NCI-H1417 (cell line): Measurements from ENCODE around the gene TNFRSF12A.

Experiments used
- DNase-seq, 3 experiments: peaks; one replicate each; lab custom pipeline; 2025; lab: John Stamatoyannopoulos, UW

Gene TNFRSF12A, protein sequence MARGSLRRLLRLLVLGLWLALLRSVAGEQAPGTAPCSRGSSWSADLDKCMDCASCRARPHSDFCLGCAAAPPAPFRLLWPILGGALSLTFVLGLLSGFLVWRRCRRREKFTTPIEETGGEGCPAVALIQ

DNA sequence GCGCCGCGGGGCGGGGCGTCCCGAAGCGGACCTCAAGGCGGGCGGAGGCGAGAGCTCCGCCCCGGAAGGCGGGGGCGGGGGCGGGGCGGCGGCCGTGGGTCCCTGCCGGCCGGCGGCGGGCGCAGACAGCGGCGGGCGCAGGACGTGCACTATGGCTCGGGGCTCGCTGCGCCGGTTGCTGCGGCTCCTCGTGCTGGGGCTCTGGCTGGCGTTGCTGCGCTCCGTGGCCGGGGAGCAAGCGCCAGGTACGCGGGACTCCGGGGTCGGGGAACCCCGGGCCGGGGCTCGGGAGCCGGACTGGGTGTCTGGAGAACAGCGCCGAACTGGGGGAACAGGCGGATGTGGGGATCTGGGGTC, at the start of gene TNFRSF12A:
TNFRSF12A (plus strand) TSS at position 122 of the 357 bp plus-strand sequence; CDS start at position 152, 30 bp downstream.
- peak; percentile 65 to 93 (median 66) for DNase-seq

DNA sequence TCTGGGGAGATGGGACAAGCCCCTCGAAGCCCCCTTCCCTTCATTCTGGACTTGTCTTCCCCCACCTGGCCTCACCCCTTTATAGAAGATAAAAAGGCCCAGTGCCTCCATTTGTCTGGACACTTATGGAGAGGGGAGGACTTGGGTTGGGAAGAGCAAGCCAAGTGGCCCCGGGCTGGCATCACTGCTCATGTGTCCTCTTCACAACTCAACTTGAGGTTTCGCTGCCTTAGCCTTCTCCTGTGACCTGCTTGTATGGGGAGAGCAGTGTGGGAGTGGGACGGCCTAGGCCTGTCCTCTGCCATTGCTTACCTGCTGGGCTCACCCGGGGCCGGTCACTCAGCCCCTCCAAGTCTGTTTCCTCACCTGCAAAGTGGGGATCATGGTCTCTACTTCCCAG, 49.6 kb upstream of the TNFRSF12A start:
- DNase-seq: peak in 1 of 3 experiments; percentile 38

DNA sequence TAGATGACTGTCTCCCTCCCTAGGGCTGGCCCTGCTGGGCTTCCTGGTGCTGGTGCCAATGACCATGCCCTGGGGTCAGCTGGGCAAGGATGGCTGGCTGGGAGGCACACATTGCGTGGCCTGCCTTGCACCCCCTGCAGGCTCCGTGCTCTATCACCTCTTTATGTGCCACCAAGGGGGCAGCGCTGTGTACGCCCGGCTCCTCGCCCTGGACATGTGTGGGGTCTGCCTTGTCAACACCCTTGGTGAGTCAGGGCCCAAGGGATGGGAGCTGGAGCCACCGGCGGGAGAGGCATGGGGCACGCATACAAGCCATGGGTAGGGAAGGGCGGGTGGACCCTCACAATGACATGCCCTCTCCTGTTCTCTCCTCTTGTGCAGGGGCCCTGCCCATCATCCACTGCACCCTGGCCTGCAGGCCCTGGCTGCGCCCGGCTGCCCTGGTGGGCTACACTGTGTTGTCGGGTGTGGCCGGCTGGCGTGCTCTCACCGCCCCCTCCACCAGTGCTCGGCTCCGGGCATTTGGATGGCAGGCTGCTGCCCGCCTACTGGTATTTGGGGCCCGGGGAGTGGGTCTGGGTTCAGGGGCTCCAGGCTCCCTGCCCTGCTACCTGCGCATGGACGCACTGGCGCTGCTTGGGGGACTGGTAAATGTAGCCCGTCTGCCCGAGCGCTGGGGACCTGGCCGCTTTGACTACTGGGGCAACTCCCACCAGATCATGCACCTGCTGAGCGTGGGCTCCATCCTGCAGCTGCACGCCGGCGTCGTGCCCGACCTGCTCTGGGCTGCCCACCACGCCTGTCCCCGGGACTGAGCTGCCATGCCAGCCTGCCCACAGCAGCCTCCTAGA, 48.8 kb upstream of the TNFRSF12A start:
- no peak for DNase-seq

- peak in 1 of 3 experiments; percentile 34 for DNase-seq
Measured at GRCh38 chr16:2971985-2972784, 48.0 kb upstream of the TNFRSF12A start.

DNA sequence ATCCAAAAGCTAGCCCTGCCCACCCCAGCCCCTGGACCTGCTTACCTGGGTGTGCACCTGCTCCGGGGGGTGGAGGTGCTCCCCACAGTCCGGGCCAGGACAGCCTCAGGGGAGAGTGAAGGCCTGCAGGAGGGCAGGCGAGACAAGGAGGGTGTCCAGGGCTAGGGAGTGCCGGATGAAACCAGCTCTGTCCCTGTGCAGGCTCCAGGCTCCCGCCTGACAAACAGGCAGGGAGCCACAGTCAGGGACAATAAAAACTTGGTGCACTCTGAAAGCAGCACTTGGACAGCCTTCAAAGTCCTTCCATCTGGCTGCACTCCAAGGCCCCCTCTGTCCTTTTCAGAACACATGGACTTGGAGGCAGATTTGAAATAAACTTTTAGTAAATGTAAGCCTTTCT, 47.1 kb upstream of the TNFRSF12A start:
- DNase-seq: no peak

GRCh38 chr16:2973605-2974318, 46.4 kb upstream of the TNFRSF12A start:
- DNase-seq: no peak

DNA sequence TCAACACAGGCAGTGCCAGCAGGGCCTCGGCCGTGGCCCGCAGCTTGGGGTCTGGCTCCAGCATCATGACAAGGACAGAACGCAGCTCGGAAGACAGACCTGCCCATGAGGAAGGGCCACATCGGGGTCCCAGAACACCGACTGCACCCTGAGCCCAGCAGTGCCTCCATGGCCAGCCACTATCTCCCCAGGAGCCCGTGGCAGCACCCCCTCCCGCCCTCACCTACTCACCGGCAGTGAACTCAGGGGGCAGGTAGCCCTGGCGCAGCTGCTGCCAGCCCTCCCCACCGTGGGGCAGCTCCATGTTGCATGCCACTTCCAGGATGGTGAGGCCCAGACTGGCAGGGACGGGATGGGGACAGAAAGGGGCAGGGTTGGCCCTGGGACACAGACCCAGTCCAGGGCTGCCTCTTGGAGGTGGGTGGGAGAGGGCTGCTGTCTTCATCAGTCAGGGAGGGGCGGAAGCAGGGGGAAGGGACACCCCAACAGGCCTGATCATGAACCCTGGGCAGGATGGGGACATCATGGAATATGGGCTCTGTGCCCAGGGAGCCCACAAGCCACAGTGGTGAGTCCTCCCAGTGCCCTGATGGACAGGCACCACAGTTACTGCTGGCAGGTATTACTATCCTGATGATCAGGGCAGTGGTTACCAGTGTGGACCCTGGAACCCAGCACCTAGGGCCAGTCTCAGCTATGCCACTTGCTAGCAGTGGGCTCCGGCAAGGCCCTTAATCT, 45.7 kb upstream of the TNFRSF12A start:
- no peak for DNase-seq

DNA sequence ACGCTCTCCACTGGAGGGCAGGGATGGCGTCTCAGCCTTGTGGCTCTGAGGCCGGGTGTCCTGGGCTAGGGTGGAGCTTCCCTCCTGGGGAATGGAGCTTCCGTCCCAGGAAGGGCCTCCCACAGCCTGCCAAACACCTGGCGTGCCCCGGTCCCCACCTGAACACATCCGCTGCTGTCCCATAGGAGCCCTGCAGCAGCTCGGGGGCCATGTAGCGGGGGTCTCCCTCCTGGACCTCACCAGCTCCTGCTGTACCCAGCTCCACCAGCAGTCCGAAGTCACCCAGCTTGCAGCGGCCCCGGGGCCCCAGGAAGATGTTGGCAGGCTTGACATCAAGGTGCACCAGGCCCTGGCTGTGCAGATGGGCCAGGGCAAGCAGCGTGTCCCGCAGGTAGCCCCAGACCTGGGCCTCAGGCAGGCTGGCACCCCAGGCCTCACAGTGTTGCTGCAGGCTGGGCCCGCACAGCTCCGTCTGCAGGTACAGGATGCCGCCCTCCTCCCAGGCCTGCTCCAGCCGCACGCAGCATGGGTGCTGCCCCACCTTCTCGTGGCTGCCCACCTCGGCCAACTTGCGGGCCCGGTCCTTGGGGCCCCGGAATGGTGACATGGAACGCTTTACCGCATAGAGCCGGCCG, 44.9 kb upstream of the TNFRSF12A start:
- no peak for DNase-seq

DNA sequence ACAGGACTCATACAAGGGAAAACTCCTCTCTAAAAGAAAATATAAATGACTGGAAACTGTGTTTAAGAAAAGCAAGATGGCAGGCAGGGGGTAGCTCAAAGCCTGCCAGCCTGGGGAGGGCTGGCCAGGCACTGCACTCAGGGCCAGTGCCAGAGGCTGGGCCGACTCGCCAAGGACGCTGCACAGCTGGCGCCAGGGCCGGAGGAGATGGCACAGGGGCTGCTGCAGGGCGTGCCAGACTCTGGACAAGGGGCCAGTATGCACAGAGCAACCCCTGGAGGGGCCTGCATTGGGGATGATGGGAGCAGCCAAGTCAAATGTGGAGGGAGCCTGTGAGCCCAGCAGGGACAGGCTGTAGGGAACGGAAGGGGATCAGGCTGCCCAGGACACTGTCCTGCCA, 44.0 kb upstream of the TNFRSF12A start:
- no peak for DNase-seq

DNA sequence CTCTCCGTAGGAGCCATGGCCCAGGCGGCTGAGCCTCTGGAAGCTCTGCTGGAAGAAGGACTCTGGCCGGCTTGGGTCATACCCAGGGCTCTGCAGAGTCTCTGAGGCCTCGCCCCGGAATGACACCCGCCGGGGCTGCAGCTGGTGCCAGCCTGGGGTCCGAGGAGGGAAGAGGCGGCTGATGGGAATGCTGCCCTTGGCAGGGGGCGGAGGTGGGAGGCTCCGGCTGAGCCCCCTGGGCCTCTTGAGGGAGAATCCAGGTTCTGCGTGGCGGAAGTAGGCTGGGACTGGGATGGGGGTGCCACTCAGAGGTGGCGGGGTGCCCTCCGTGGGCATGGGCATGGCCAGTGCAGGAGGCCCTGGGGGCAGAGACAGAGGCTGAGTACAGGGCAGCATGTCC, 43.5 kb upstream of the TNFRSF12A start:
- DNase-seq: no peak

DNA sequence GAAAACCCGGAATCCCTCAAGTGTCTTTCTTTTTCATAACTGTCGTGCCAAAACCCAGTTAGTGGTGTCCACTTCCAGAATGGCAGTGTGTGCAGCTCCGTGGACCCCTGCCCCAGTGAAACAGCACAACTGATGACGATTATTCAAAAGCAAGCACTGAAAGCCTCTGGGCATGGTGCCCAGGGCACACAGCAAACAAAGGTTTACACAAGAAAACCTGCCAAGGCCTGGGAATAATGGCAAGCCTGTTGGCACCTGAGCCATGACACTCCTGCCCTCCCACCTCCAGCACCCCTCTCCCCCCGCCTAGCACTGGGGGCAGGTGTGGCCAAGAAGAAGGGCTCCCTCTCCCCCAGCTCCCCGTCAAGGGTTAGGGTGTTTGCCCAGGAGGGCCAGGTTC, 42.7 kb upstream of the TNFRSF12A start:
- DNase-seq: peak in 1 of 3 experiments; percentile 29

GRCh38 chr16:2979669-2980226, 40.4 kb upstream of the TNFRSF12A start:
- DNase-seq: peak in 2 of 3 experiments; percentile 37 to 57

DNA sequence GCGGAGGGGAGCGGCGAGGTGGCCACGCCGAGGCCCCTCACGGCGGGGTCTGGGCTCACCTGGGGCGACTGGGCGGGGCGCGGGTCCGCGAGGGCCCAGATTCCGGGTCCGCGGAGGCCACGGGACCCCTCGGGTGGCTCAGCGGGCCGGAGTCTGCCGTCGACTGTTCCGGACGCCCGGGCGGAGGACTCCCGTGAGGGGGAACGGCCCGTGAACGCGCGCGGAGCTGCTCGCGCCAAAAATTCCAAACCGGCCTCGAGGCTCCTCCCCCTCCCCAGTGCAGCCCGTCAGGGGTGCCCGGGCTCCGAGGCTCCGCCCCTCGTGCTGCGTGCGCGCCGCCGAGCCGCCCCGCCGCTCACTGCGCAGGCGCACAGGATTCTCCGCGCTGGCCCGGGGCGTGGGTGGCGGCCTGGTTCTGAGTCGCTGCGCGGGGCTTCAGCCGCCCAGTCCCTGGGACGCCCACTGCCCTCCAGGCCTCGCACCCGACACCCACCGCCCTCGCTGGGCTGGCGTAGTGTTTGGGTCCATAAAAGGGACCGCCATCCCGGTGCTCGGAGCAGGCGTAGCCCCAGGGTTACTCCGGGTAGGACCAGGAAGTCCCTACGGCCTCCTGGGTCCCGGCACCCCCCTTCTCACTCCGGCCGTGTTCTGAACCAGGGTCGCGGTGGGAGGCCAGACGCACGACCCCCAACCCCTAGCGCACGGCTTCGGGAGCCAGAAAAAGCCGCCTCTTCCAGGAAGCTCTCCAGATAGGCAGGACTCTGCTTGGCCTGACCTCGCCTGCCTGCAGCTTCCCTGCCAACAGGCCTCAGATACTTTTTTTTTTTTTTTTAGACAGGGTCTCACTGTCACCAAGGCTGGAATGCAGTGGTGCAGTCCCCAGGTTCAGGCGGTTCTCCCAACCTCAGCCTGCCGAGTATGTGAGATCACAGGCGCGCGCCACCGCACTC, 39.7 kb upstream of the TNFRSF12A start, which contains the start of gene PKMYT1:
PKMYT1 (minus strand) TSS at position 220 of the 950 bp plus-strand sequence. CDS start 789 bp downstream, outside the sequence.
- DNase-seq: peak; percentile 88 to 99 (median 91)

GRCh38 chr16:2981177-2981898, 38.8 kb upstream of the TNFRSF12A start:
- no peak for DNase-seq

DNA sequence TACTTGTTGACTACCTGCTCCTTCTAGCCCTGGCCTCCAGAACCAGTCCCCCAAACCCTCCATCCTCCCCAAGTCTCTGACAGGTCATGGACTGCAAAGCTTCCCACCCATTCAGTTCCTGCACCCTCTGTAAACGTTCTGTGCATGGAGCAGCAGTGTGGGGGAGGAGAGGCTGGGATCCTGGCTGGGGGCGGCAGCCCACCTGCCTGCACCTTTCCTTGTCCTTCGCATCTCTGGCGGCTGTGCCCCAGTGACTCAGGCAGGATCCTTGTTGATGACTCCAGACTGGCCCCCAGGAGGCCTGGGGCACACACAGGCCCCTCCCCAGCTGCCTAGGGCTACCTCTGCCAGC, 38.3 kb upstream of the TNFRSF12A start:
- no peak for DNase-seq

GRCh38 chr16:2982402-2982801, 37.8 kb upstream of the TNFRSF12A start:
- DNase-seq: no peak

DNA sequence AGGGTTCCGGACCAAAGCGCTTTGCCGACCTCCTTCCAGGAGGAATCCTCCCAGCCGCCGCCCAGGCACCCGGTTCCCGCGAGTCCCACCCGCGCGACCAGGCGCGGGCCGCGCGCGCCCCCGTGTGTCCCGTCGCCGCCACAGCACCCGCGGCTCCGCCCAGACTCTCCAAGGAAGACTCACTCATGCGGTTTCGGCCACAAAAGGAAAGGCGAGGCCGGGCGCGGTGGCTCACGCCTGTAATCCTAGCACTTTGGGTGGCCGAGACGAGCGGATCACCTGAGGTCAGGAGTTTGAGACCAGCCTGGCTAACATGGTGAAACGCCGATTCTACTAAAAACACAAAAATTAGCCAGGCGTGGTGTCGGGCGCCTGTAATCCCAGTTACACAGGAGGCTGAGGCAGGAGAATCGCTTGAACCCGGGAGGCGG, 36.4 kb upstream of the TNFRSF12A start:
- peak; percentile 77 to 95 (median 86) for DNase-seq

DNA sequence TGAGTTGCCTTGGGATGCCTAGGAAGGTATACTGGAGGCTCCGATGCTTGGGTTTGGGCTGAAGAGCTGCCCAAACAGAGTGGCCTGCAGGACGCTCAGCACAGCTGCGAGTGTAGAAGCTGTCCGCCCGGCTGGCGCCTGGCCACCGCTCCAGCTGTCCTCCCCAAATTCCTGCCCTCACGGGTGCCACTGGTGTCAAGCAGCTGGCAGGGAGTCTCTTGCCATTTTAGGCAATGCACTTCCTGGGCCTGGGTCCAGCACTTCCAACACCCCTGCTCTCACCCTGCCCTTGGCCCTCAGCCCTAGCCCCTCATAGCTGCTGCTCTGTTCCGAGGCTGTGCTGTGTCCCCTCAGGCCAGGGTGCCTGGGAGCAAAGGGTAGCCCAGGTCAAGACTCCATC, 34.7 kb upstream of the TNFRSF12A start:
- no peak for DNase-seq
